GM19395 (cell line): ENCODE measurements around the gene PGGHG.
"Not testable (repeated sequence)": the region's sequence is repeated elsewhere in the genome, so short reads cannot be mapped to it uniquely, and the experiment has no call there.

Experiments used
- ATAC-seq: cut with Tn5 transposase; IDR thresholded peaks from one replicate; pipeline ENCODE4 v1.9.1; 2021; ENCODE audit warnings: mild to moderate bottlenecking, moderate library complexity; ENCODE audit not compliant: unreplicated experiment

Gene PGGHG

DNA sequence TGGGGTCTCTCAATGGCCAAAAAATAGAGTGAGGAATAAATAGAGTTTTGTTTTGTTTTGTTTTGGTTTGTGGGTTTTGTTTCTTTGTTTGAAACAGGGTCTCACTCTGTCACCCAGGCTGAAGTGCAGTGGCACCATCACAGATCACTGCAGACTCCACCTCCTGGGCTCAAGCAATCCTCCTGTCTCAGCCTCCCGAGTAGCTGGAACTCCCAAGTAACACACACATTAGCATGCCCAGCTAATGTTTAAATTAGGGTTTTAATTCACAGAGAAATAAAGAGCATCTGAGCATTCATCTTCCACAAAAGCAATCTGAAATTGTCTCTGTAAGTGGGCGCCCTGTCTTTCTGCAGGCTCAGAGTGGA, 40.9 kb downstream of the PGGHG start:
- ATAC-seq, result no peak

DNA sequence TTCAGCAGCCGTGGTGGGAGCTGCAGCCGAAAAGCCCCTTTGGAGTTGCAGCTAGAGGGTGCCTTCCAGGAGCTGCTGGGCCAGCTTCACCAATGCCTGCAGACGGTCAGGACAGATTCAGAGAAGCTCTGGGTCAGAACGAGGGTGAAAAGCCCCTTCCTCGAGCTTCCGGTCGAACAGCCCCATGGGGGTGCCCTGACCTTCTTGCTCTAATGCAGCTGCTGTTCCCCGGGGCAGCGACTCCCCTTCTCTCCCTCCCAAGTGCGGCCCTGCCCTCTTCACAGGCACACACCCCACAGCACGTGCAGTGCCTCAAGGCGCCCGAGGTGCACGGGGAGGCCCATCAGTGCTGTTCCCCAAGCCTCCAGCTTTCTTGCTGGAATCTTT, 41.4 kb downstream of the PGGHG start:
- ATAC-seq, result no peak

DNA sequence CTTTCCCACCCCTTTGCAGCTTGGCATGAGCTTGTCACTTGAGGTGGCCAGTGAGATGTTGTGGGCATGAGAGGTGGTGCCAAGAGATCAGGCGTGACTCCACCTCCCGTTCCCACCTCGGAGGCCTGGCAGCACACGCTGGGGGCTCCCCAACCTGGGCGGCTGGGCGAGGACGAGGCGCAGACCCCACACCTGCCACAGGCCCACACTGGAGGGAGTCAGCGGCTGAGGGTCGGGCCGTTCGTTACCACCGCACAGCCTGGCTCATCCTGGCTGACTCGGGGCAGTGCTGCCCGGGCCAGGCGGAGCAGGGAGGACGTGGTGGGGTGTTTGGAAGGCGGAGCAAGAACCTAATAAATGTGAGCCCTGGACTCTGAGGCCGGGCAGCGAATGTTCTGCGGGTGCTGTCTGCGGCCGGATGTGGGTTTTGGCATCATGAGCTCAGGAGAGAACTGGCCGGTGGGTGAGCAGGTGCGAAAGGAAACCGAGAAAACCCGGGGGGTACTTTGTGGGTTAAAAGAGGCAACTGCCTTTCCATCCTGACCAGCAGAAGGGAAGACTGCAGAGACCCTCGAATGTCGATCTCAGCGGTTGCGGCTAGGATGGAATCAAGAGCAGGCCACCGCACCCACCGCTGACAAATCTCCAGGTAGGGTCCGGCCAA, 41.9 kb downstream of the PGGHG start:
- ATAC-seq, result no peak

DNA sequence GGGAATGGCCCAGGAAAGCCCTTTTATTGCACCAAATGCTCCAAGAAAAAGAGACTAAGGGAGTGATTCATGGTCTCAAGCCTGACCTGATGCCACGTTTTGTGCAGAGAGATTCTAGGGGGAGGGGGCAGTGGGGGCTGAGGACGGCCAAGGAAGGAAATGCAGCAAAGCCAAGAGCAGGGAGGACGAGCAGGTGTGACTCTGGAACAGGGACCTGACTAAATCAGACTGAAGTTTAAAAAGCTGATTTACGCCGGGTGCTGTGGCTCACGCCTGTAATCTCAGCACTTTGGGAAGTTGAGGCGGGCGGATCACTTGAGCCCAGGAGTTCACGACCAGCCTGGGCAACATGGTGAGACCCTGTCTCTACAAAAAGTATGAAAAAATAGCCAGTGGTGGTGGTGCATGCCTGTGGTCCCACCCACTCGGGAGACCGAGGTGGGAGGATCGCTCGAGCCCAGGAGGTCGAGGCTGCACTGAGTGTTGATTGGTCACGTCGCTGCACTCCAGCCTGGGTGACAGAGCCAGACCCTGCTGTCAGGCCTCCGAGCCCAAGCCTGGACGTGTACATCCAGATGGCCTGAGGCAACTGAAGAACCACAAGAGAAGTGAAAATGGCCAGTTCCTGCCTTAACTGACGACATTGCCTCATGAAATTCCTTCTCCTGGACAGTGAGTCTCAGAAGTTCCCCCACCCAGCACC, 42.6 kb downstream of the PGGHG start:
- no peak for ATAC-seq

DNA sequence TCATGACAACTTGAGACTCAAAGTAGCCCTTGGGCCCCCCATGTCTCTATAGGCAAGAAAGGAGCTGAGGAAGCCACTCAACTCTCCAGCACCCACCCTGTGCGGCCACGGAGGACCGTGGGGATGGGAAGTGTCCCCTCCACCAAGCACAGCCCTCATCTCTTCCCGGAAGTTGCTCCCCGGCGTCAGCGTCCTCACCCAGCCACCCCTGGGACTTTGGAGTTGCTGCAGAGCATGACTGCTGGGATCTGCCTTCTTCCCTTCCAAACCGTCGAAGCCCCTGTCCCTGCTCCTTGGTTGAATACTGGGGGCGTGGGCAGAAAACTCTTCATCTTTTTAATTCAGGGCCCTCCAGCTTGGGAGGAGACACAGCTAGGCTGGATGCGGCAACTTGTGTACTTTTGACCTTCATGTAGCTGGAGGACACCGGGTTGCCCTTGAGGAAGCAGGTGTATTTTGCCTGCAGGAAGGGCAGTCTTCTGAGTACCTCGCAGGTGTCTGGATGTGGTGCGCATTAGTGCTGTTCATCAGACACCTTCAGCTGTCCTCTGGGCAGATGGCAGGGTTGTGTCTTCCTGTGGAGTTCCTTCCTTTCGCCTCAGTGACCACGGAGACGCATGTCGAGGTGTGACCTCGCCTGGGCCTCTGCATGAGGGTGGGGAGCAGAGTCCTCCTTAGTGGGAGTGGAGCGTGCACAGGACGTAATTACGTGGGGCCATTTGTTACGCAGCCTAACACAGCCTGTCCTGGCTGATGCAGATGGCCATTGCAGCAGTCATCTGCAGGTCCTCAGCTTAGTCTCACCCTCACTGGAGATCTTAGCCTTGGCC, 43.9 kb downstream of the PGGHG start:
- ATAC-seq, result no peak

DNA sequence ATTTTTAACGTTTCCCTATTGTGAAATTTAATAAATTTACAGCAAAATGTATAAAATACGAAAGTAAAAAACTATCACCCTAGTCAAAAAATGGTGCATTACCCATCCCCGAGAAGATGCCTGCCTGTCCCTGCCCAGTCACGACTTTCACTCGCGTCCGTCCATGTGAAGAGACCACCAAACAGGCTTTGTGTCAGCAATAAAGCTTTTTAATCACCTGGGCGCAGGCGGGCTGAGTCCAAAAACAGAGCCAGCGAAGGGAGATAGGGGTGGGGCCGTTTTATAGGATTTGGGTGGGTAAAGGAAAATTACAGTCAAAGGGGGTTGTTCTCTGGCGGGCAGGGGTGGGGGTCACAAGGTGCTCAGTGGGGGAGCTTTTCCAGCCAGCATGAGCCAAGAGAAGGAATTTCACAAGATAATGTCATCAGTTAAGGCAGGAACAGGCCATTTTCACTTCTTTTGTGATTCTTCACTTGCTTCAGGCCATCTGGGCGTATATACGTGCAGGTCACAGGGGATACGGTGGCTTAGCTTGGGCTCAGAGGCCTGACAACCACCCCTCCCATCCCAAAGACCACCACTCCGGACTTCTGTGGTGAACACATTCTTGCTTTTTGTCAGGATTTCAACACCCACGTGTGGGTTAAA, 44.8 kb downstream of the PGGHG start:
- not testable (repeated sequence) for ATAC-seq

DNA sequence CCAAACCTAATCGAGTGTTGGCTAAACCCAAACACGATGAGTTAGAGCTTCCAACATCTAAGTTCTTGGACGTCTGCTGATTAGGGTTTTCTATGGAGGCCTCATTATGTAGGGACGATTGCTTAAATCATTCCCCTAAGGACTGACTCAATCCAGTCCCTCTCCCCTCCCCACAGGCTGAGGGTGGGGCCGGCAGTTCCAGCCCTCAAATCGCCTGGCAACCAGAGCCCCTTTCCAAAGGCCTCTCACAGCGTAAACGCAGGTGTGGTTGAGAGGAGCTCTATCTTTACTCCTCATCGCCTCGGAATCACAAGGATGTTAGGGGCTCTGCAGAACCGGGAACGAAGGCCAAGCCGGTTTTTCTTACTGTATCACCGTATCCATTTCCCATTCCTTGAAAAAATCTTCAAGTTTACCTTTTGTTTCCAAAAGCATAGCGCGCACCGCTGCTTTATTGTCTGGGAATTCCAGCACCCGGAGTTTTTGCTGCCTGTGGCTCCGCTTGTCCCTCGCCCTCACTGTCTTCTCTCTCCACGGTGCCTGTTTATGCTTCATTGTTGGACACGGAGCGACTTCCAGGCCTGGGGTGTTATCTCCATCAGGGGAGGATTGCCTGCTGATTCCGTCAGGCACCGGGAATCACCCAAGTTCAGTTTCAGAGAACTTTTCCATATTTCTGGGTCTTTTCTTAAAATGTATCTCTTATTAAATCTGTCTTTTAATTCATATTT, 45.5 kb downstream of the PGGHG start:
- ATAC-seq, result no peak

DNA sequence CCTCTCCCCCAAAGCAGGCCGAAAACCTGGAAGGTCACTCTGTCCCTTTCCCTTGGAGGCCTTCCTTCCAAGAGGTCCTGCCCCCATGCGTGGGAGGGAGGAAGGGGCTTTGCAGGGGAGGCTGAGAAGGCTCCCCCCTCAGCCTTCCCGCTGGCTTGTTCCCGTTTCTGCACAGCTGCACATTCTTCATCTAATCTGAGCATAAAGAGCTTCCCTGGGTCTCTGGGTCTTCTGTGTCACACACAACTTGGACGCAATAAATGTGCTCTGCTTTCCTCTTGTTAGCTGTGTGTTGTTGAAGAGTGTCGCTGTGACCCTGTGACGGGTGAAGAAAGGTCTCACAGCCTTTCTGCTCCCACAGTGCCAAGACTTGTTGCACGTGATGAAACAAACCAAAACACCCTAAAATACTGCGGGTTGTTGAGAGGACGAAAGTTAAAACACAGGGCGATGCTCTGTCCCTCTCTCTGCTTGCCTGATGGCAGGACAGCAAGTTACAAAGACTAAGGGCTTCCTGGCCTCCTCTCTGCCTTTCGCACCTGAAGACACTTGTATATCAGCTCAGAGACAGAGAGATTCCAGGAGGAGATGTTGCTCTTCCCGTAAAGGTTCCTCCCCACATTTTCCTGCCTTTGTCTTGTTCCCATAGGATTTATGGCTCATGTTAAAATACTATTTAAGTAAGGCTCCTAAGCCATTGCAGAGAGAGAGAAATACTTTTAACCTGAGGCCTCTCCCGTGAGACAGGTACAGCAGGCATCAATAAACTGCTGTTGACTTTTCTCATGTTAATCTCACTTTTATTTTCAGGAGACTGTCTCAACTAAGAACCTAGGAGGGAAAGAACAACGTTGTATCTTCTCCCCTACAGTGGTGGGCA, 47.1 kb downstream of the PGGHG start:
- ATAC-seq, result no peak

DNA sequence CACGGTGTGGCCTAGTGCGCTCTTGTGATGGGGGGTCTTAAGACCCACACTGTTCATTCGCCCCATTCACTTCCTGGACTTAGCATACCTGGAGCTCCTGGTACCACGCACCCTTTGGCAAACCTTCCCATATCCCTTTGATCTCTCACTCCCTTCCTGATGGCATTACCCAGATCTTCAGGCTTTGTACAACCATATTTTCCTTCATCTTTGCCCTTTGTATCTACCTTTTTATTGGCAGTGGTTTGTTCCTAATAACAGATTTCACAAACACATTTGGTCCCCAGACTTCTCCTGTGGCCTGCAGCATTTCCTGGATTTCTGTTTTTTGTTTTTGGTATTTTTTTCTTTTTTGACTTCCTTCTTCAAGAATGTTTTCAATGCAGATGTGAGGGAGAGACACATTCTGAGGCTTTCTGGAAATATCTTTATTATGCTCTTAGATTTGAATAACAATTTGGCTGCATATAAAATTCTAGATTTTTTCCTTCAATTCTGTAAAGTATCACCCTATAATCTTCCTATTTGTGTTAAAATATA, 47.8 kb downstream of the PGGHG start:
- no peak for ATAC-seq

DNA sequence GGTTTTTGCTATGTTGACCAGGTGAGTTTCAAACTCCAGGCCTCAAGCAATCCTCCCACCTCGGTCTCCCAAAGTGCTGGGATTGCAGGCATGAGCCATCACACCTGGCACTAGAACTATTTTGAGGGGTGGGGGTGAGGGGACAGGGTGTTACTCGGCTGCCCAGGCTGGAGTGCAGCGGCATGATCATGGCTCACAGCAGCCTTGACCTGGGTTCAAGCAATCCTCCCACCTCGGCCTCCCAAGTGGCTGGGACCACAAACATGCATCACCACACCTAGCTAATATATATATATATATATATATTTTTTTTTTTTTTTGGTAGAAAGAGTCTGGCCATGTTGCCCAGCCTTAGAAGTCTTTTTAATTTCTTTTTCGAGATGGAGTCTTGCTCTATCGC, 48.8 kb downstream of the PGGHG start:
- no peak for ATAC-seq

DNA sequence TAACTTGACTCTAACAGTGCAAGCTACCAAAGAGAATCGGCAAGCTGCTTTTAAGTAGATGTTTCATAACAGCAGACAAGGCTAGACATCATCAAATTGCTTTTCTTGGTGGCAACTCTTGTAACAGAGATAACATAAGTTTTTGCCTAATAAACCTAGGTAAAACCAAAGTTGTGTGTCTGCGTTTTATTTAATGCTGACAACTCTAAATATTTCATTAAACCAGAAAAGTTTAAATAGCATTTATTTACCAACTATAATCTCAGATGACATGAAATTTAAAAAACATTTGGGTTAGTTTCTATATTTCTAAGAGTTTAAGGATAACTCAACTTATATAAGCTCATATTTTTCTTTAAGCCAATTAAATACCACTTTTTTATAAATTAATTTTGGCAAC, 51.0 kb downstream of the PGGHG start:
- ATAC-seq, result no peak

DNA sequence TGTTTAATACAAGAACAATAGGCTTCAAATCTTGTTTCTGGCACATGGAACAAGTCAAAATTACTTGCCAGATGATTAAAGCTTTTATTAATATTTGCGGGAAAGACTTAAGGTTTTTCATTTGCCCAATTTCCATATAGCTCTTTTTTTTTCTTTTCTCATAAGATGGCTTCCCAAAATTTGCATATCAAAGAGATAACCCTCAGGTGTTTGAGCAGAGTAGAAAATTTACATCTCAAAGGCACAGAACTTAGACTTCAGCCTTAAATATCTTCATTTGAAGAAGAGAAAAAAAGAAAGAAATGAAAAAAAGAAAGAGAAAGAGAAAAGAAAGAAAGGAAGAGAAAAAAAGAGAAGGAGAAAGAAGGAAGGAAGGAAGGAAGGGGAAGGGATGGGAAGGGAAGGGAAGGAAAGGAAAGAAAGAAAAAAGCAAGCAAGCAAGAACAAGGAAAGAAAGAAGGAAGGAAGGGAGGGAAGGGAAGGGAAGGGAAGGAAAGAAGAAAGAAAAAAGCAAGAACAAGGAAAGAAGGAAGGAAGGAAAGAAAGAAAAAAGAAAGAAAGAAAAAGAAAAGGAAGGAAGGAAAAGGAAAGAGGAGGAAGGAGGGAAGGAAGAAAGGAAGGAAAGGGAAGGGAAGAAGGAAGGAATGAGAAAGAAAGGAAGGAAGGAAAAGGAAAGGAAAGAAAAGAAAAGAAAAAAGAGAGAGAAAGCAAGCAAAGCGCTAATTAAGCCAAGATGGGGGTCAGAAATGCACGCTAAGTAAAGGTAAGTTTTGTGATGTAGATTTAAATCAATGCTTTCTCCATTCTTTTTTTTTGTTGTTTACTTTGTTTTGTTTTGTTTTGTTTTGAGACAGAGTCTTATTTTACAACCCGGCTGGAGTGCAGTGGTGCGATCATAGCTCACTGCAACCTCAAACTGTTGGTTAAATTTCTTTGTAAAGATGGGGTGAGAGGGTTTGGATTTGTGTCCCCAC, 51.9 kb downstream of the PGGHG start:
- ATAC-seq, result no peak

DNA sequence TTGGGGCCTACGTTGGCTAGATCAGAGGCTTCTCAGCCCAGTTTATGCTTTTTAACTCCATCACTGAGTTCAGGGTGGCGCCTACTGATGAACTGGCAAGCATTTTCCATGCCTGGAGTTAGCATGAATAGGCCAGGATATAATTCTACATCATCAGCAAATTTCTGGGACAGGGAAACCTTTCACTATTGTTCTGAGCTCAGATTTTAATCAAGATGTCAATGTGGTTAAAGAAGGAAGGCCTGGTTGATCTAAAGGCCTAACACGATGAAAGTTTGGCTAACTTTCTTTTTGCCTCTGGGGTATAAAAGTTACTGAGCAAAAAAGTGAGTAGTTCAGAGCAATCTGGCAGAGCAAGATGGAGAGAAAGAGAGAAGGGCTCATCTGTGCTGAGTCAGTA, 53.4 kb downstream of the PGGHG start:
- no peak for ATAC-seq

DNA sequence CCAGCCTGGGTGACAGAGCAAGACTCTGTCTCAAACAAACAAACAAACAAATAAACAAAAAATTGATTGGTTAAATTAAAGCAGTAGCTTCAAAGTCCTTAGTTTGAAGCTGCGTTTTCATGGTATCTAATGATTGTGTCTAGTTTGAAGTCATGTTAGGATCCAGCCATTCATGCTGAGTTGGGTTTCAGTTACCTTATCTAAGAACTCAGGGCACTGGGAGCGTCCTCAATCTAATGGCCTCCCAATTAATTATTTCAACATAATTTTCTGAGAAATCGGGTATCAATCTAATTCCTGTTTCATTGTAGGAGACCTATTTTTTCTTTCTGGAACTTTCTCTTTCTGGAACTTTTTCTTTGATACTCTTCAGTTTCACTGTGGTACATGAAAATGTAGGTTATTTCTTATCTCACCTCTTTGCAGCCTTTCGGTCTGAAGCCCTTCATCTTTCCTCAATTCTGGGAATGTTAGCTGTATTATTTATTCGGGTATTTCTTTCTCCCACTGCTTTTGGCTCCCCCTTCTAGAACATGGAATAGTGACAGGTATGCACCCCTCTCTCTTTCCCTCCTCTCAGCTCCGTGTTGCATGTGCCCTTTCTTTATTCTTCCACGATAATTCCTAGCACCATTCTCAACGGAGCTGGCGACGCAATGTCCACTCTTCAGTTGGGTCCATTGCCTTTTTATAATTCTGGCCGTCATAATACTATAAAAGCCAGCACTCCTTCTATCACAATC, 56.1 kb downstream of the PGGHG start:
- ATAC-seq, result no peak
